ENCODE data around the gene TMEM192. TPM values are rescaled to one million over a fixed set of nuclear protein-coding genes. Genes with fewer than 3 reads are reported as not detected.

Gene TMEM192
- total RNA-seq, 2 experiments from 2014 or later = 6.6 to 15.5 TPM

DNA sequence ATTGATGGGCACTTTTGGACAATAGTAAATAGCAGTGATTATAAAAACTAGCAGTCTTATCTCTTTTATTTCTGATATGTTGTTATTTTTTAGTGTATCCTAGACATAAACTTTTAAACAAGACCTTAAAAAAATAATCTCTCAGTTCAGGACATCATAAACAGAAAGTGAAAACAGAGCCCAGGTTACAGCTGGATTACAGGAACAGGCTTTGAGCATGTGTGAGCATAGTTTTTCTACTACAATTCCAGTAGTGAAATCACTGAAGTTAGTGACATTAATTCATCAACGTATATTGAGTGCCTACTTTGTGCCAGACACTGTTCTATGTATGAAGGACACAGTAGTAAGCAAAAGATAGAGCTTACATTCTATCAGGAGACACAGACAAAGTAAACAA is 42.1 kb downstream of the TMEM192 start:
- Histone ChIP-seq H3K4me2 (ENCODE audit: low read length) (no peak overlapping the region), H3K36me3 (ENCODE audit: insufficient read depth, low read length) (0 out of 2 replicates have a peak, but pooled peaks cover under 1% of the 10 kb centered on the region), H3K4me3 (ENCODE audit: low read depth, low read length, poor library complexity, severe bottlenecking) (no peak overlapping the region), H2AFZ (ENCODE audit: low read length) (no peak overlapping the region), H3K4me1 (ENCODE audit: insufficient read depth, low read length, poor library complexity, severe bottlenecking) (no peaks in the 10 kb centered on the region), H3K9me2 (ENCODE audit: insufficient read depth, low read length) (no peaks in the 10 kb centered on the region), H3K79me2 (ENCODE audit: insufficient read depth, low read depth, low read length) (no peaks in the 10 kb centered on the region), H3K9me3 (ENCODE audit: low read length) (no peaks in the 10 kb centered on the region), H4K20me1 (ENCODE audit: insufficient read depth, low read length) (no peaks in the 10 kb centered on the region), H3K27ac (ENCODE audit: low read depth, low read length, poor library complexity, severe bottlenecking) (no peak overlapping the region)
- DNase-seq (ENCODE audit: low spot score) = no peak
- intact Hi-C loops (cut with micrococcal nuclease; ENCODE audit: unreplicated experiment) = no loop called here
- POLR2A ChIA-PET = no interaction called here
- TF ChIP-seq, protein P1, sequence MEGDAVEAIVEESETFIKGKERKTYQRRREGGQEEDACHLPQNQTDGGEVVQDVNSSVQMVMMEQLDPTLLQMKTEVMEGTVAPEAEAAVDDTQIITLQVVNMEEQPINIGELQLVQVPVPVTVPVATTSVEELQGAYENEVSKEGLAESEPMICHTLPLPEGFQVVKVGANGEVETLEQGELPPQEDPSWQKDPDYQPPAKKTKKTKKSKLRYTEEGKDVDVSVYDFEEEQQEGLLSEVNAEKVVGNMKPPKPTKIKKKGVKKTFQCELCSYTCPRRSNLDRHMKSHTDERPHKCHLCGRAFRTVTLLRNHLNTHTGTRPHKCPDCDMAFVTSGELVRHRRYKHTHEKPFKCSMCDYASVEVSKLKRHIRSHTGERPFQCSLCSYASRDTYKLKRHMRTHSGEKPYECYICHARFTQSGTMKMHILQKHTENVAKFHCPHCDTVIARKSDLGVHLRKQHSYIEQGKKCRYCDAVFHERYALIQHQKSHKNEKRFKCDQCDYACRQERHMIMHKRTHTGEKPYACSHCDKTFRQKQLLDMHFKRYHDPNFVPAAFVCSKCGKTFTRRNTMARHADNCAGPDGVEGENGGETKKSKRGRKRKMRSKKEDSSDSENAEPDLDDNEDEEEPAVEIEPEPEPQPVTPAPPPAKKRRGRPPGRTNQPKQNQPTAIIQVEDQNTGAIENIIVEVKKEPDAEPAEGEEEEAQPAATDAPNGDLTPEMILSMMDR (conservative IDR thresholded peaks at IDR 0.05; ENCODE audit: low read length) = no peak
- no peak for TF ChIP-seq EZH2phosphoT487 (IDR thresholded peaks at IDR 0.05; ENCODE audit: borderline replicate concordance, low read depth, low read length)
- BruUV-seq (replicated peaks) = no TSS peak
- CTCF ChIA-PET (ENCODE audit: unreplicated experiment) = no interaction called here

GRCh38 chr4:165060938-165061337 is 51.7 kb downstream of the TMEM192 start:
- TF ChIP-seq EZH2phosphoT487 (IDR thresholded peaks at IDR 0.05; ENCODE audit: borderline replicate concordance, low read depth, low read length) = no peak
- TF ChIP-seq, protein P1 (conservative IDR thresholded peaks at IDR 0.05; ENCODE audit: low read length) = peak; percentile 69
- DNase-seq (ENCODE audit: low spot score) = no peak
- BruUV-seq (replicated peaks) = no TSS peak
- Histone ChIP-seq H3K79me2 (ENCODE audit: insufficient read depth, low read depth, low read length) (no peaks in the 10 kb centered on the region), H2AFZ (ENCODE audit: low read length) (no peak overlapping the region), H3K4me3 (ENCODE audit: low read depth, low read length, poor library complexity, severe bottlenecking) (no peak overlapping the region), H3K9me2 (ENCODE audit: insufficient read depth, low read length) (no peaks in the 10 kb centered on the region), H3K4me1 (ENCODE audit: insufficient read depth, low read length, poor library complexity, severe bottlenecking) (no peaks in the 10 kb centered on the region), H3K27ac (ENCODE audit: low read depth, low read length, poor library complexity, severe bottlenecking) (no peak overlapping the region), H3K9me3 (ENCODE audit: low read length) (no peaks in the 10 kb centered on the region), H4K20me1 (ENCODE audit: insufficient read depth, low read length) (no peaks in the 10 kb centered on the region), H3K4me2 (ENCODE audit: low read length) (no peak overlapping the region), H3K36me3 (ENCODE audit: insufficient read depth, low read length) (no peaks in the 10 kb centered on the region)
- ChIA-PET CTCF (ENCODE audit: unreplicated experiment) (no interaction called here), POLR2A (interaction anchor here (0.6 kb wide), 1 partner anchor 400 kb away, joined by 3 read pairs; no protein-coding TSS in a partner anchor)
- intact Hi-C loops (cut with micrococcal nuclease; ENCODE audit: unreplicated experiment) = loop anchor here (10.0 kb wide), 1 partner anchor 1024 kb away; no protein-coding TSS in a partner anchor

- H3K9me2 ChIP-seq (ENCODE audit: insufficient read depth, low read length) = no peaks in the 10 kb centered on the region
- BruUV-seq (replicated peaks) = no TSS peak
- ChIA-PET CTCF (ENCODE audit: unreplicated experiment) (no interaction called here), POLR2A (no interaction called here)
- H3K36me3 ChIP-seq (ENCODE audit: insufficient read depth, low read length) = no peaks in the 10 kb centered on the region
- H3K79me2 ChIP-seq (ENCODE audit: insufficient read depth, low read depth, low read length) = no peaks in the 10 kb centered on the region
- no peak overlapping the region for H3K4me3 ChIP-seq (ENCODE audit: low read depth, low read length, poor library complexity, severe bottlenecking)
- TF ChIP-seq EZH2phosphoT487 (IDR thresholded peaks at IDR 0.05; ENCODE audit: borderline replicate concordance, low read depth, low read length) = no peak
- TF ChIP-seq, protein P1 (conservative IDR thresholded peaks at IDR 0.05; ENCODE audit: low read length) = no peak
- H3K9me3 ChIP-seq (ENCODE audit: low read length) = no peaks in the 10 kb centered on the region
- intact Hi-C loops (cut with micrococcal nuclease; ENCODE audit: unreplicated experiment) = no loop called here
- no peak for DNase-seq (ENCODE audit: low spot score)
- H4K20me1 ChIP-seq (ENCODE audit: insufficient read depth, low read length) = no peaks in the 10 kb centered on the region
- H3K27ac ChIP-seq (ENCODE audit: low read depth, low read length, poor library complexity, severe bottlenecking) = no peak overlapping the region
- H3K4me2 ChIP-seq (ENCODE audit: low read length) = no peak overlapping the region
- H3K4me1 ChIP-seq (ENCODE audit: insufficient read depth, low read length, poor library complexity, severe bottlenecking) = no peaks in the 10 kb centered on the region
- no peak overlapping the region for H2AFZ ChIP-seq (ENCODE audit: low read length)
These were observed 53.3 kb downstream of the TMEM192 start for GRCh38 chr4:165059386-165059785.
